Neural cell (in vitro differentiated cells): ENCODE results near the gene GNG14.

Experiments used
- EZH2 ChIP-seq: fragments of 200-600, 300-800 bp; shearing (Covaris generic), sonication (generic); IDR thresholded peaks from 2 replicates; pipeline ENCODE4 v1.6.1; 2014; ENCODE audit warnings: antibody characterized with exemption, low read length, borderline replicate concordance, mild to moderate bottlenecking; ENCODE audit not compliant: insufficient read depth, poor library complexity, severe bottlenecking
- MXI1 ChIP-seq: fragments of 450-650 bp; conservative IDR thresholded peaks from 2 replicates; pipeline ENCODE4 v1.6.1; 2014; ENCODE audit warnings: antibody characterized with exemption, mild to moderate bottlenecking; ENCODE audit not compliant: poor library complexity, severe bottlenecking
- RAD21 ChIP-seq: fragments of 450-650 bp; conservative IDR thresholded peaks from 2 replicates; pipeline ENCODE4 v1.6.1; 2014; ENCODE audit warnings: antibody characterized with exemption, mild to moderate bottlenecking, moderate library complexity
- SMC3 ChIP-seq: fragments of 450-650 bp; conservative IDR thresholded peaks from 2 replicates; pipeline ENCODE4 v1.6.1; 2014; ENCODE audit warnings: antibody characterized with exemption, mild to moderate bottlenecking, moderate library complexity; ENCODE audit not compliant: poor library complexity
- TAF1 ChIP-seq: IDR thresholded peaks from 2 replicates; pipeline ENCODE4 v1.6.1; 2012; ENCODE audit warnings: low read depth
- TF ChIP-seq, protein P1 (sequence below): fragments of 450-650 bp; IDR thresholded peaks from 2 replicates; pipeline ENCODE4 v1.5.1; 2014; ENCODE audit warnings: antibody characterized with exemption, mild to moderate bottlenecking, moderate library complexity; ENCODE audit not compliant: poor library complexity, severe bottlenecking
- TF ChIP-seq, protein P2 (sequence below): IDR thresholded peaks from 2 replicates; pipeline ENCODE4 v1.6.1; 2012; ENCODE audit warnings: borderline replicate concordance

DNA sequence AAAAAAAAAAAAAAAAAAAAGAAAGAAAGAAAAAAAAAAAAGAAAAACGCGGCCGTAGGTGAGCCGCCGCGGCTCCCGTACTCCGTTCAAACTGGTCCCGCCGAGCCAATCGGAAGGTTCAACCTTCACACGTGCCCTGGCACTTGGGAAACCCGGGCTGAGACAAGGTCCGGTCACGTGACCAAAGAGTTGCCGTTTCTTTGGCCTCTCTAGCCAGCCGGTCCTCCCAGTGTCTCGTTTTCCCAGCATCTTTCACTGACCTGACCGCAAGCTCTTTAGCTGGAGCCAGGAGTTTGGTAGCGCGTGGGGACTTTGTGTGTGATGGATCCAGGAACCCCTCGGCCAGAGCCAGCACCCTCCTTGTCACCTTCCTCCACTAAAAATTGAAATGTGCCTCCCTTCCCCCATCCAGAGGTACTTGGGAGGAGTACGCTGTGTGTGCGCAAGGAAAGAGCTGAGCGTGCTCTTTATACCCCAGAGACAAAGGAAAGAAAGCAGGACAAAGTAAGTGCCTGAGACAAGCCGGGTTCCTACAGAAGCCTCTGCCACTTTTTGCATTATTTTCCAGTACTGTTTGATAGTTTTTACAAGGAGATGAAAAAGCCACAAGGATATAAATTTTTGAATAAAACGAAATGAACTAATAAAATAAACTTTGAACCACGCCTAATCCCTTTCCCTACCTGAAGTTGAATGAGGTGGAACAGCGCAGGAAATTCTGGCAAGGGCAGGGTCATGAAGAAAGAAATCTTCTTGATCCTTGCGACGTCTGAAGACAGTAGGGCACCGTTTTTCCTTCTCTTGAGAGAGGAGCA lies 35.0 kb downstream of the GNG14 start:
- TF ChIP-seq, protein P1, sequence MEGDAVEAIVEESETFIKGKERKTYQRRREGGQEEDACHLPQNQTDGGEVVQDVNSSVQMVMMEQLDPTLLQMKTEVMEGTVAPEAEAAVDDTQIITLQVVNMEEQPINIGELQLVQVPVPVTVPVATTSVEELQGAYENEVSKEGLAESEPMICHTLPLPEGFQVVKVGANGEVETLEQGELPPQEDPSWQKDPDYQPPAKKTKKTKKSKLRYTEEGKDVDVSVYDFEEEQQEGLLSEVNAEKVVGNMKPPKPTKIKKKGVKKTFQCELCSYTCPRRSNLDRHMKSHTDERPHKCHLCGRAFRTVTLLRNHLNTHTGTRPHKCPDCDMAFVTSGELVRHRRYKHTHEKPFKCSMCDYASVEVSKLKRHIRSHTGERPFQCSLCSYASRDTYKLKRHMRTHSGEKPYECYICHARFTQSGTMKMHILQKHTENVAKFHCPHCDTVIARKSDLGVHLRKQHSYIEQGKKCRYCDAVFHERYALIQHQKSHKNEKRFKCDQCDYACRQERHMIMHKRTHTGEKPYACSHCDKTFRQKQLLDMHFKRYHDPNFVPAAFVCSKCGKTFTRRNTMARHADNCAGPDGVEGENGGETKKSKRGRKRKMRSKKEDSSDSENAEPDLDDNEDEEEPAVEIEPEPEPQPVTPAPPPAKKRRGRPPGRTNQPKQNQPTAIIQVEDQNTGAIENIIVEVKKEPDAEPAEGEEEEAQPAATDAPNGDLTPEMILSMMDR, result no peak
- TF ChIP-seq, protein P2, sequence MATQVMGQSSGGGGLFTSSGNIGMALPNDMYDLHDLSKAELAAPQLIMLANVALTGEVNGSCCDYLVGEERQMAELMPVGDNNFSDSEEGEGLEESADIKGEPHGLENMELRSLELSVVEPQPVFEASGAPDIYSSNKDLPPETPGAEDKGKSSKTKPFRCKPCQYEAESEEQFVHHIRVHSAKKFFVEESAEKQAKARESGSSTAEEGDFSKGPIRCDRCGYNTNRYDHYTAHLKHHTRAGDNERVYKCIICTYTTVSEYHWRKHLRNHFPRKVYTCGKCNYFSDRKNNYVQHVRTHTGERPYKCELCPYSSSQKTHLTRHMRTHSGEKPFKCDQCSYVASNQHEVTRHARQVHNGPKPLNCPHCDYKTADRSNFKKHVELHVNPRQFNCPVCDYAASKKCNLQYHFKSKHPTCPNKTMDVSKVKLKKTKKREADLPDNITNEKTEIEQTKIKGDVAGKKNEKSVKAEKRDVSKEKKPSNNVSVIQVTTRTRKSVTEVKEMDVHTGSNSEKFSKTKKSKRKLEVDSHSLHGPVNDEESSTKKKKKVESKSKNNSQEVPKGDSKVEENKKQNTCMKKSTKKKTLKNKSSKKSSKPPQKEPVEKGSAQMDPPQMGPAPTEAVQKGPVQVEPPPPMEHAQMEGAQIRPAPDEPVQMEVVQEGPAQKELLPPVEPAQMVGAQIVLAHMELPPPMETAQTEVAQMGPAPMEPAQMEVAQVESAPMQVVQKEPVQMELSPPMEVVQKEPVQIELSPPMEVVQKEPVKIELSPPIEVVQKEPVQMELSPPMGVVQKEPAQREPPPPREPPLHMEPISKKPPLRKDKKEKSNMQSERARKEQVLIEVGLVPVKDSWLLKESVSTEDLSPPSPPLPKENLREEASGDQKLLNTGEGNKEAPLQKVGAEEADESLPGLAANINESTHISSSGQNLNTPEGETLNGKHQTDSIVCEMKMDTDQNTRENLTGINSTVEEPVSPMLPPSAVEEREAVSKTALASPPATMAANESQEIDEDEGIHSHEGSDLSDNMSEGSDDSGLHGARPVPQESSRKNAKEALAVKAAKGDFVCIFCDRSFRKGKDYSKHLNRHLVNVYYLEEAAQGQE, result peak; percentile 55
- peak; percentile 51 for TF ChIP-seq TAF1
- TF ChIP-seq SMC3, result peak; percentile 20
- no peak for TF ChIP-seq RAD21
- peak; percentile 82 for TF ChIP-seq MXI1
- TF ChIP-seq EZH2, result no peak
